ENCODE measurements around the gene DDX31.

DNA sequence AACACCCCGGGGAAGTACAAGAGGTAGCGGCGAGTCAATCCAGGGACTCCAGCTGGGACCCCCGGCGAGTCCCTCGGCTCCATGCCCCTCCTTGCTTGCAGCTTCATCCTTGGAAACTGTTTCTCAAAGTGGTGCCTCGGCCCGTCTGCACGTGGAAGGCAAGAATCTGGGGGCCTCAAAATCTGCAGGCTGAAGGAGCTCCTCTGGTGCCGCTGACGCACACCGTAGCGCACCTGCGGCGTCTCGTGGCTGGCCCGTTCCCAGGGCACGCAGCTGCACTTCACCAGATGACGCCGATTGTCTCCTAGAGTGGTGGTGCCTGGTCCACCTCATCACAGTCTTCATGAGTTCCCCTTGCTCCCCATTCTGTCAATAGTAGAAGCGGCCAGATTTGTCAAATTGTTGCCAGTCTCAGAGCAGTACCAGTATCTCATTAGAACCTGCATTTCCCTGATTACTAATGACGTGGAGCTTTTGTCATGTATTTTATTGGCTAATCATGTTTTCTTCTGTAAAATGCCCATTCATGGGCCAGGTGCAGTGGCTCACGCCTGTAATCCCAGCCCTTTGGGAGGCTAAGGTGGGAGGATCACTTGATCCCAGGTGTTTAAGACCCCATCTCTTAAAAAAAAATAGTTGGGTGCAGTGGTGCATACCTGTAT, 39.1 kb upstream of the DDX31 start:
- TF ChIP-seq, protein P1, sequence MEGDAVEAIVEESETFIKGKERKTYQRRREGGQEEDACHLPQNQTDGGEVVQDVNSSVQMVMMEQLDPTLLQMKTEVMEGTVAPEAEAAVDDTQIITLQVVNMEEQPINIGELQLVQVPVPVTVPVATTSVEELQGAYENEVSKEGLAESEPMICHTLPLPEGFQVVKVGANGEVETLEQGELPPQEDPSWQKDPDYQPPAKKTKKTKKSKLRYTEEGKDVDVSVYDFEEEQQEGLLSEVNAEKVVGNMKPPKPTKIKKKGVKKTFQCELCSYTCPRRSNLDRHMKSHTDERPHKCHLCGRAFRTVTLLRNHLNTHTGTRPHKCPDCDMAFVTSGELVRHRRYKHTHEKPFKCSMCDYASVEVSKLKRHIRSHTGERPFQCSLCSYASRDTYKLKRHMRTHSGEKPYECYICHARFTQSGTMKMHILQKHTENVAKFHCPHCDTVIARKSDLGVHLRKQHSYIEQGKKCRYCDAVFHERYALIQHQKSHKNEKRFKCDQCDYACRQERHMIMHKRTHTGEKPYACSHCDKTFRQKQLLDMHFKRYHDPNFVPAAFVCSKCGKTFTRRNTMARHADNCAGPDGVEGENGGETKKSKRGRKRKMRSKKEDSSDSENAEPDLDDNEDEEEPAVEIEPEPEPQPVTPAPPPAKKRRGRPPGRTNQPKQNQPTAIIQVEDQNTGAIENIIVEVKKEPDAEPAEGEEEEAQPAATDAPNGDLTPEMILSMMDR (IDR thresholded peaks at IDR 0.05; ENCODE audit: insufficient read depth, low read length) = no peak
- TF ChIP-seq POLR2AphosphoS5 (IDR thresholded peaks at IDR 0.05; ENCODE audit: low read depth) (no peak), SPI1 (IDR thresholded peaks at IDR 0.05; ENCODE audit: borderline replicate concordance, low read depth) (no peak)
